ENCODE results near the gene VPS51. TPM values are rescaled to one million over a fixed set of nuclear protein-coding genes. Genes with fewer than 3 reads are reported as not detected.
A peak's percentile ranks its signal among the peaks of the same experiment; 100 is the strongest.

The VPS51 gene
- total and polyA plus RNA-seq, 2 of the 13 experiments (the other 11 are each of a cell fraction or from before 2014, with no cell fraction given): 76.3 to 90.6 TPM

- TF ChIP-seq HINFP (CRISPR knock-in tag; IDR thresholded peaks at IDR 0.05; ENCODE audit: low read depth): peak; percentile 57
- TF ChIP-seq ZNF564 (CRISPR knock-in tag; IDR thresholded peaks at IDR 0.05): 0 out of 2 replicates have a peak, but pooled peaks have one; percentile 41
- no peak for TF ChIP-seq ZNF18 (CRISPR knock-in tag; IDR thresholded peaks at IDR 0.05; ENCODE audit: insufficient replicate concordance)
- TF ChIP-seq DPF2 (CRISPR knock-in tag; IDR thresholded peaks at IDR 0.05; ENCODE audit: borderline replicate concordance, low read depth): no peak
- no peak for TF ChIP-seq RBM22 (optimal IDR thresholded peaks at IDR 0.05; ENCODE audit: low read length)
- TF ChIP-seq JUNB (CRISPR knock-in tag; IDR thresholded peaks at IDR 0.05; ENCODE audit: borderline replicate concordance): no peak
- TF ChIP-seq AGO1 (IDR thresholded peaks at IDR 0.05; ENCODE audit: low read depth, low read length, poor library complexity, severe bottlenecking): no peak
- TF ChIP-seq GABPA (IDR thresholded peaks at IDR 0.05; ENCODE audit: low read depth, low read length): no peak
- peak; percentile 87 for TF ChIP-seq GABPA (CRISPR knock-in tag; IDR thresholded peaks at IDR 0.05; ENCODE audit: low read depth)
- no peak for TF ChIP-seq ZNF10 (CRISPR knock-in tag; IDR thresholded peaks at IDR 0.05; ENCODE audit: borderline replicate concordance, low read depth)
- TF ChIP-seq SAFB2 (CRISPR knock-in tag; IDR thresholded peaks at IDR 0.05; ENCODE audit: borderline replicate concordance, low read depth): no peak; the same call in 1 of the 2 replicates
- no peak for TF ChIP-seq ZNF75D (CRISPR knock-in tag; IDR thresholded peaks at IDR 0.05; ENCODE audit: borderline replicate concordance)
- peak; percentile 32; the same call in 1 of the 2 replicates for TF ChIP-seq ETV5 (CRISPR knock-in tag; IDR thresholded peaks at IDR 0.05; ENCODE audit: borderline replicate concordance)
- TF ChIP-seq FOSL1 (CRISPR knock-in tag; IDR thresholded peaks at IDR 0.05; ENCODE audit: borderline replicate concordance): no peak
- 0 out of 2 replicates have a peak, but pooled peaks have one; percentile 21 for TF ChIP-seq ZNF274 (CRISPR knock-in tag; IDR thresholded peaks at IDR 0.05)
- peak; percentile 35; the same call in 1 of the 2 replicates for TF ChIP-seq ISL2 (CRISPR knock-in tag; IDR thresholded peaks at IDR 0.05)
- peak; percentile 80; the same call in 1 of the 2 replicates for TF ChIP-seq ZNF343 (CRISPR knock-in tag; IDR thresholded peaks at IDR 0.05)
- TF ChIP-seq MXI1 (IDR thresholded peaks at IDR 0.05; ENCODE audit: borderline replicate concordance, low read depth, low read length): peak; percentile 90; the same call in 1 of the 3 replicates
- no peak for TF ChIP-seq TERF1 (CRISPR knock-in tag; IDR thresholded peaks at IDR 0.05)
- TF ChIP-seq ZNF747 (CRISPR knock-in tag; IDR thresholded peaks at IDR 0.05; ENCODE audit: borderline replicate concordance): peak; percentile 81
- peak; percentile 66 for TF ChIP-seq ZNF883 (CRISPR knock-in tag; IDR thresholded peaks at IDR 0.05; ENCODE audit: not compliant biosample characterization)
- peak; percentile 47 for TF ChIP-seq ZFP90 (CRISPR knock-in tag; IDR thresholded peaks at IDR 0.05; ENCODE audit: borderline replicate concordance)
- no peak for TF ChIP-seq ATM (IDR thresholded peaks at IDR 0.05; ENCODE audit: borderline replicate concordance)
- no peak for TF ChIP-seq NR2F1 (CRISPR knock-in tag; IDR thresholded peaks at IDR 0.05)
These were observed 26.1 kb downstream of the VPS51 start, which contains the start of the genes FAU and MRPL49 (continued) for GRCh38 chr11:65121865-65122696.
